Activated T-cell treated with anti-CD3 and anti-CD28 coated beads, Interleukin-2, amount 50 U/mL, for 72 hours (primary cell): ENCODE data around the gene CSTPP1. TPM values are rescaled to one million over a fixed set of nuclear protein-coding genes. Genes with fewer than 3 reads are reported as not detected.
A peak's percentile ranks its signal among the peaks of the same experiment; 100 is the strongest.
"Not testable (repeated sequence)": the region's sequence is repeated elsewhere in the genome, so short reads cannot be mapped to it uniquely, and the experiment has no call there.

Experiments
- ATAC-seq, 2 donors: fragments of 150-1000 bp; cut with Tn5 transposase; replicated peaks in 1 of 2; 2 replicates each; pipeline ENCODE4 v1.10.0; 2021; ENCODE audit warnings: moderate library complexity in 2 of 2, mild to moderate bottlenecking in 1 of 2
- DNase-seq, 2 donors: peaks; one replicate each; pipeline ENCODE4 v3.0.0; 2021 to 2022; ENCODE audit warnings: mixed read lengths in 1 of 2
- H3K27ac Mint-ChIP-seq: one replicate; pipeline ENCODE4 v1.8.0; 2022; ENCODE audit warnings: mild to moderate bottlenecking, moderate library complexity, mixed read lengths
- H3K27me3 Mint-ChIP-seq: one replicate; pipeline ENCODE4 v1.8.0; 2022; ENCODE audit warnings: low read depth, mixed read lengths
- H3K36me3 Mint-ChIP-seq, 2 donors: one replicate each; pipeline ENCODE4 v1.8.0; 2022; ENCODE audit warnings: mixed read lengths in 2 of 2, mild to moderate bottlenecking in 1 of 2; ENCODE audit not compliant: insufficient read depth in 2 of 2
- H3K4me1 Mint-ChIP-seq: one replicate; pipeline ENCODE4 v1.8.0; 2022; ENCODE audit warnings: low read depth, mixed read lengths
- H3K4me3 Mint-ChIP-seq, 2 donors: one replicate each; pipeline ENCODE4 v1.8.0; 2022; ENCODE audit warnings: mild to moderate bottlenecking in 2 of 2, mixed read lengths in 2 of 2, moderate library complexity in 2 of 2
- H3K9me3 Mint-ChIP-seq, 2 donors: one replicate each; pipeline ENCODE4 v1.8.0; 2022; ENCODE audit warnings: mixed read lengths in 2 of 2
- total RNA-seq, 2 donors: library from RNA; stranded (reverse); gene quantifications; one replicate each; pipeline ENCODE4 v1.2.3, GENCODE V29; 2022

The CSTPP1 gene
- total RNA-seq, 2 donors from 2014 or later = 20.4 to 21.2 TPM

GRCh38 chr11:46992386-46992785 is 55.8 kb downstream of the CSTPP1 start:
- not testable (repeated sequence) for ATAC-seq, H3K4me3 Mint-ChIP-seq, H3K9me3 Mint-ChIP-seq, H3K27ac Mint-ChIP-seq, DNase-seq, H3K27me3 Mint-ChIP-seq, H3K4me1 Mint-ChIP-seq
- peaks cover 8 to 23% of the 10 kb centered on the region in 2 donors for H3K36me3 Mint-ChIP-seq

- not testable (repeated sequence) for H3K27me3 Mint-ChIP-seq, H3K4me3 Mint-ChIP-seq, H3K27ac Mint-ChIP-seq, DNase-seq, H3K9me3 Mint-ChIP-seq, H3K4me1 Mint-ChIP-seq, ATAC-seq
- H3K36me3 Mint-ChIP-seq = peaks cover 5 to 11% of the 10 kb centered on the region in 2 donors
Measured at GRCh38 chr11:46997796-46998195, 61.2 kb downstream of the CSTPP1 start.

GRCh38 chr11:46999217-46999616 is 62.7 kb downstream of the CSTPP1 start:
- DNase-seq = no peak
- ATAC-seq = no peak
- H3K27me3 Mint-ChIP-seq = no peaks in the 10 kb centered on the region
- no peak overlapping the region for H3K4me3 Mint-ChIP-seq
- peaks cover 23% of the 10 kb centered on the region for H3K4me1 Mint-ChIP-seq
- peaks cover 0 to 1% of the 10 kb centered on the region in 2 donors for H3K36me3 Mint-ChIP-seq
- no peaks in the 10 kb centered on the region for H3K9me3 Mint-ChIP-seq
- no peak overlapping the region for H3K27ac Mint-ChIP-seq

GRCh38 chr11:47000033-47000432 is 63.5 kb downstream of the CSTPP1 start:
- DNase-seq (no peak), ATAC-seq (no peak)
- Mint-ChIP-seq H3K4me3 (no peak overlapping the region), H3K9me3 (no peaks in the 10 kb centered on the region), H3K27me3 (no peaks in the 10 kb centered on the region), H3K4me1 (peaks cover 28% of the 10 kb centered on the region), H3K27ac (no peak overlapping the region), H3K36me3 (peaks cover 1 to 2% of the 10 kb centered on the region in 2 donors)

- Mint-ChIP-seq H3K36me3 (peaks cover 1 to 2% of the 10 kb centered on the region in 2 donors), H3K4me1 (peaks cover 28% of the 10 kb centered on the region), H3K27me3 (no peaks in the 10 kb centered on the region), H3K27ac (no peak overlapping the region), H3K4me3 (no peak overlapping the region), H3K9me3 (no peaks in the 10 kb centered on the region)
- no peak for DNase-seq
- no peak for ATAC-seq
Measured at GRCh38 chr11:47001781-47002181, 65.2 kb downstream of the CSTPP1 start.

- H3K9me3 Mint-ChIP-seq = no peaks in the 10 kb centered on the region
Measured at GRCh38 chr11:47002390-47002789, 65.8 kb downstream of the CSTPP1 start.

GRCh38 chr11:47003180-47003877 is 66.8 kb downstream of the CSTPP1 start:
- peaks cover 28% of the 10 kb centered on the region for H3K4me1 Mint-ChIP-seq
- H3K4me3 Mint-ChIP-seq = no peak overlapping the region
- no peaks in the 10 kb centered on the region for H3K9me3 Mint-ChIP-seq
- DNase-seq (peak; percentile 9 to 30), ATAC-seq (peak; percentile 37 to 63)
- H3K27me3 Mint-ChIP-seq = no peaks in the 10 kb centered on the region
- H3K36me3 Mint-ChIP-seq = peaks cover 0 to 2% of the 10 kb centered on the region in 2 donors
- no peak overlapping the region for H3K27ac Mint-ChIP-seq

More at GRCh38 chr11:47002390-47002789, 65.8 kb downstream of the CSTPP1 start:
- Mint-ChIP-seq H3K4me1 (peaks cover 28% of the 10 kb centered on the region), H3K36me3 (peaks cover 1 to 2% of the 10 kb centered on the region in 2 donors), H3K27me3 (no peaks in the 10 kb centered on the region), H3K4me3 (no peak overlapping the region), H3K27ac (no peak overlapping the region)
- DNase-seq = no peak
- ATAC-seq = no peak

GRCh38 chr11:47004595-47005033 is 68.1 kb downstream of the CSTPP1 start:
- Mint-ChIP-seq H3K4me1 (peaks cover 28% of the 10 kb centered on the region), H3K27ac (peak overlapping the region; percentile 3), H3K27me3 (no peaks in the 10 kb centered on the region), H3K4me3 (no peak overlapping the region), H3K9me3 (no peaks in the 10 kb centered on the region), H3K36me3 (peaks cover 0 to 2% of the 10 kb centered on the region in 2 donors)
- ATAC-seq (peak in 1 of 2 donors; percentile 21), DNase-seq (no peak)

GRCh38 chr11:47005441-47005840 is 68.9 kb downstream of the CSTPP1 start:
- peaks cover 28% of the 10 kb centered on the region for H3K4me1 Mint-ChIP-seq

GRCh38 chr11:47007579-47007978 is 71.0 kb downstream of the CSTPP1 start:
- peak overlapping the region; percentile 65 for H3K27ac Mint-ChIP-seq

More at GRCh38 chr11:47005441-47005840, 68.9 kb downstream of the CSTPP1 start:
- Mint-ChIP-seq H3K9me3 (no peaks in the 10 kb centered on the region), H3K27ac (no peak overlapping the region), H3K4me3 (no peak overlapping the region), H3K36me3 (peaks cover 0 to 2% of the 10 kb centered on the region in 2 donors), H3K27me3 (no peaks in the 10 kb centered on the region)
- ATAC-seq = no peak
- no peak for DNase-seq

GRCh38 chr11:47010179-47010578 is 73.6 kb downstream of the CSTPP1 start:
- Mint-ChIP-seq H3K36me3 (no peaks in the 10 kb centered on the region), H3K4me1 (no peaks in the 10 kb centered on the region), H3K27ac (no peak overlapping the region), H3K27me3 (no peaks in the 10 kb centered on the region), H3K9me3 (no peaks in the 10 kb centered on the region), H3K4me3 (no peak overlapping the region)
- no peak for ATAC-seq
- no peak for DNase-seq

More at GRCh38 chr11:47007579-47007978, 71.0 kb downstream of the CSTPP1 start:
- Mint-ChIP-seq H3K4me3 (no peak overlapping the region), H3K36me3 (peaks cover 0 to 2% of the 10 kb centered on the region in 2 donors), H3K4me1 (peaks cover 21% of the 10 kb centered on the region), H3K9me3 (no peaks in the 10 kb centered on the region), H3K27me3 (no peaks in the 10 kb centered on the region)
- ATAC-seq (no peak), DNase-seq (no peak)

GRCh38 chr11:47014097-47014496 is 77.5 kb downstream of the CSTPP1 start:
- Mint-ChIP-seq H3K4me1 (no peaks in the 10 kb centered on the region), H3K4me3 (no peak overlapping the region), H3K9me3 (no peaks in the 10 kb centered on the region), H3K36me3 (no peaks in the 10 kb centered on the region), H3K27me3 (no peaks in the 10 kb centered on the region), H3K27ac (no peak overlapping the region)
- ATAC-seq (no peak), DNase-seq (no peak)

GRCh38 chr11:47018637-47019036 is 82.1 kb downstream of the CSTPP1 start:
- Mint-ChIP-seq H3K9me3 (no peaks in the 10 kb centered on the region), H3K36me3 (no peaks in the 10 kb centered on the region), H3K27ac (no peak overlapping the region), H3K4me1 (no peaks in the 10 kb centered on the region), H3K27me3 (no peaks in the 10 kb centered on the region), H3K4me3 (no peak overlapping the region)
- DNase-seq (no peak), ATAC-seq (no peak)
